ENCODE results near the gene SP140L. TPM values are rescaled to one million over a fixed set of nuclear protein-coding genes. Genes with fewer than 3 reads are reported as not detected.

Gene SP140L
- total RNA-seq, 2 donors from 2014 or later: 13.2 to 14.4 TPM

DNA sequence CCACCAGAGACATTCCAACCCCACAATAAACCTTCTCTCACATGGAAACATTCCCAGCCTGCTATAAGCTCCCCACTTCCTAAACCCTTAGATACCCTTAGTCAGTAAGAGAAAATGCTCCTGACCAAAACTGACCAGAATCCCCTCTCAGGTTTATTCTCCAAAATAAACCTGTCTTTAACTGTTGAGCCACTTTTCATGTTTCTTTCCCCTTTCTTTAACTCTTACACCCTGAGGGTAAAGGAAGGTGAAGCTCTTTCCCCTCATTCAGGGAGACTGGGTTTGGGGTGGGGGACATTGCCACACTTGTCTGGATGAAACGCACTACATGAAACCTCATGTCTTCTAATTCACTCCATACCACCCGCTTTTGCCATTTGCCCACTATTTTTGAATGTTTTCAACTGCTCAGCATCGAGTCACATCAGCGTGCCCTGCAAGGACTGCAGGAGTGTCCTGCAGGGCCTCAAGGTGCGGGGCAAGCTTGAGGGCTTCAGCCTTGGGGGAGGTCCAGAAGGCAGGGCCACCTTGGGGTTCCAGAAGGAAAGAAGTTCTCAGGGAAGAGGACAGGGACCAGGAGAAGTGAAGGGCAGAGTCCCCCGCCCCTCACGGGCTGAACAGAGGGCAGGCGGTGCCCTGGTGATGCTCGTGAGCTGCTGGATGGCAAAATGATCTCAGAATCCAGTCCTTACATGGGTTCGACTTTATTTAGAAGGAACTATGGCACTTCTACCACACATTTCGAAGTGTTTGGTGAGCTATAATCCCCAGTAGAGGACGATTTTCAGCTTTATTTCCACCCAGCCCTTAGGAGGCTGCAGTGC lies 4.2 kb upstream of the SP140L start:
- Histone ChIP-seq H3K27me3 (no peaks in the 10 kb centered on the region), H3K4me1 (no peaks in the 10 kb centered on the region), H3K27ac (no peak overlapping the region), H3K9me3 (no peaks in the 10 kb centered on the region), H3K4me3 (no peak overlapping the region), H3K36me3 (no peaks in the 10 kb centered on the region), H3K9ac (ENCODE audit: low read depth in 2 of 2, low read length in 2 of 2) (no peak overlapping the region)
- no peak for DNase-seq
- intact Hi-C loops (cut with DNase I): loop anchor here (10.0 kb wide), 1 partner anchor 92 kb away; the partner anchor contains the start of gene SP100
- TF ChIP-seq, protein P1, sequence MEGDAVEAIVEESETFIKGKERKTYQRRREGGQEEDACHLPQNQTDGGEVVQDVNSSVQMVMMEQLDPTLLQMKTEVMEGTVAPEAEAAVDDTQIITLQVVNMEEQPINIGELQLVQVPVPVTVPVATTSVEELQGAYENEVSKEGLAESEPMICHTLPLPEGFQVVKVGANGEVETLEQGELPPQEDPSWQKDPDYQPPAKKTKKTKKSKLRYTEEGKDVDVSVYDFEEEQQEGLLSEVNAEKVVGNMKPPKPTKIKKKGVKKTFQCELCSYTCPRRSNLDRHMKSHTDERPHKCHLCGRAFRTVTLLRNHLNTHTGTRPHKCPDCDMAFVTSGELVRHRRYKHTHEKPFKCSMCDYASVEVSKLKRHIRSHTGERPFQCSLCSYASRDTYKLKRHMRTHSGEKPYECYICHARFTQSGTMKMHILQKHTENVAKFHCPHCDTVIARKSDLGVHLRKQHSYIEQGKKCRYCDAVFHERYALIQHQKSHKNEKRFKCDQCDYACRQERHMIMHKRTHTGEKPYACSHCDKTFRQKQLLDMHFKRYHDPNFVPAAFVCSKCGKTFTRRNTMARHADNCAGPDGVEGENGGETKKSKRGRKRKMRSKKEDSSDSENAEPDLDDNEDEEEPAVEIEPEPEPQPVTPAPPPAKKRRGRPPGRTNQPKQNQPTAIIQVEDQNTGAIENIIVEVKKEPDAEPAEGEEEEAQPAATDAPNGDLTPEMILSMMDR (IDR thresholded peaks at IDR 0.05): no peak

DNA sequence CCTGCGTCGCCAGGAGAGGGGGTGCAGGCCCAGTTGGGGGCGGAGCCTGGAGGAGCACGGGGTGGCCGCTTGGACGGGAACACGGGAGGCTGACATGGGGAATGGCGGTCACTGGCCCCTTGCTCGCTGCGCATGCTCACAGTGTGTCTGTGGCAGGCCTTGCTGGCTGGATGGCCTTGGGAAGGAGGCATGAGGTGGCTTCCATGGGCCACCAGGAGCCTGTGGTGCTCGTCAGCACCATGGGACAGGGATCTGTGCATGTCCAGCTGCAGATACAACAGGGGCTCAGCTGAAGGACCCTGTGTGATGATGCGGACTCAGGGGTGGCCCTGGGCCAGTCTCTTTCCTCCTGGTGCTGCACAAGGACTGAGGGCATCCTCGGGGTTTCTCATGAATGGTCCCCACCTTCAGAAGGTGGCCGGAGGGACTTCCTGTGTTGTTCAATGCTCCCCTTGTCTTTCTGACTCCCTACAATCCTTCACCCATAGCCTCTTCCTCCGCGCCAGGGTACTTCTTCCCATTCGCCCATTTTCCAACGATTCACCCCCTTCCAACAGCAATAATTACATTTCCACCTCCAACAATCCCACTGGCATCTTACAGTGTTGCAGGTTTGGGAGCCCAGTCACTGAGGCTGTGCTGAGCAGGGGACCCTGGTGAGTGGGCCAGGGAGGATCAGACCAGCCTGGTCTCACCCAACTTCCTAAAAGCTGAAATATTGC lies 3.4 kb upstream of the SP140L start:
- H3K36me3 ChIP-seq: no peaks in the 10 kb centered on the region
- TF ChIP-seq, protein P1 (IDR thresholded peaks at IDR 0.05): no peak
- no peaks in the 10 kb centered on the region for H3K27me3 ChIP-seq
- H3K27ac ChIP-seq: no peak overlapping the region
- intact Hi-C loops (cut with DNase I): loop anchor here (10.0 kb wide), 1 partner anchor 91 kb away; the partner anchor contains the start of gene SP100
- no peak overlapping the region for H3K9ac ChIP-seq (ENCODE audit: low read depth in 2 of 2, low read length in 2 of 2)
- no peak overlapping the region for H3K4me3 ChIP-seq
- DNase-seq: no peak
- H3K9me3 ChIP-seq: no peaks in the 10 kb centered on the region
- no peaks in the 10 kb centered on the region for H3K4me1 ChIP-seq

DNA sequence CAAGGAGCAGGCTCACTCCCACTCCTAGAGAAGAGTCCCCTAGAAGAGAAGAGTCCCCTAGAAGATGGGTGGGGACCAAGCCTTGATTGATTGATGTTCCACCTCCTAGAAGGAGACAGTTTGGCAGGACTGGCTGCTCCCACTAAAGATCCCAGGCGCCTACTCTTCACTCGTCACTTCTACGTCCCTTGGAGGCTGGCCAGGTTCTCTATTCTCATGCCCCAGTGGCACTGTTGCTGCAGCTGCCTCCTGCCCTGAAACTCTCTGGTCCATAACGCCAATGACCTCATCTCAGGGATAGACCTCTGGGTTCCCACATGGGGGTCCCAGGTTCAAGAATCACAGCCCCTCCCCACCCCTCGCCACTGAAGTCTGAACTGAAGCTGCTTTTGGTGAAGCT lies 2.5 kb upstream of the SP140L start:
- Histone ChIP-seq H3K27ac (no peak overlapping the region), H3K9ac (ENCODE audit: low read depth in 2 of 2, low read length in 2 of 2) (no peak overlapping the region), H3K36me3 (no peaks in the 10 kb centered on the region), H3K9me3 (no peaks in the 10 kb centered on the region), H3K4me3 (no peak overlapping the region), H3K4me1 (no peaks in the 10 kb centered on the region), H3K27me3 (no peaks in the 10 kb centered on the region)
- no peak for DNase-seq
- TF ChIP-seq, protein P1 (IDR thresholded peaks at IDR 0.05): no peak
- intact Hi-C loops (cut with DNase I): loop anchor here (10.0 kb wide), 1 partner anchor 90 kb away; the partner anchor contains the start of gene SP100

DNA sequence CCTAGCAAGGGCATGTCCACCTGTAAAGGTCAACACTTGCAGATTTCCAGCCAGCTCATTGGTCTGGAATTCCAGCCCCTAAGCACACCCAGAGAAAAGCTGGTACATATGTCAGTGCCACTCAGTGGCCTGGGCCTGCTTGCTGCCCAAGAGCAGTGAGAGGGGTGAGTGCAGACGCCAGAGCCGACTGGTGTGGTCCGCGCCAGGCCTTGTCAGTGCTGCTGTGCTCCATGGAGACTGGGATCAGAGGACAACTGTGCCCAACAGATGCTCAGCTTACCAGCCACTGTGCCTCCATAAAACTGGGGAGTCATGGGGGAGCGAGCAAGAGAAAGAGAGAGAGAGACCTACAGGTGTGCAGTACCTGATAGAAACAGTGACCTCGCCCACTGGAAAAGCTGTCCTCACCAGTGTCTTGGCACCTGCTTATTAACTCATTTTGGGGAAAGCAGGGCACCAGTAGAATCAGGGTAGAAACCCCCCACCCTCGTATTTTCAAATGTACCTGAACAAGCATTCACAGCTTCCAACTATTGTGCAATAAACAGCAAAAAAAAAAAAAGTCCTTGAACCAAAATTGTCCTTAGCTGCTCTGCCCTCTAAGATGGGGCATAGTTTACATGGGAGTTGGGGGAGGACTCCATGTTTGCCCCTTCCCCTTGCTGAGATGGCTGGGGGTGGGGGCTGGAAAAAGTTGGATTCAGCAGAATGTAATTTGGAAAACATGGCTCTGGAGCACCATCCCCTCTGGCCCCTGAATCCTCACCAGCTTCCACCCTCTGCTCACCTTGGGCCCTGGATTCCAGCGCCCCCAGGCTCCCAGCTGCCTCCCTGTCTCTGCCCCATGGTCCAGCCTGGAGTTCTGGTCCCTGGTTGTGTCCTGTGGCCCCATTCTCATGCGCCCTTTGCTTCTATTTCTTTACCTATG lies 1.4 kb upstream of the SP140L start:
- H3K9me3 ChIP-seq: no peaks in the 10 kb centered on the region
- intact Hi-C loops (cut with DNase I): loop anchor here (10.0 kb wide), 1 partner anchor 89 kb away; the partner anchor contains the start of gene SP100
- no peaks in the 10 kb centered on the region for H3K4me1 ChIP-seq
- no peak overlapping the region for H3K9ac ChIP-seq (ENCODE audit: low read depth in 2 of 2, low read length in 2 of 2)
- no peak overlapping the region for H3K4me3 ChIP-seq
- no peak for DNase-seq
- no peaks in the 10 kb centered on the region for H3K36me3 ChIP-seq
- H3K27me3 ChIP-seq: no peaks in the 10 kb centered on the region
- TF ChIP-seq, protein P1 (IDR thresholded peaks at IDR 0.05): no peak
- no peak overlapping the region for H3K27ac ChIP-seq
